Measurements from ENCODE around the gene TIMM29. TPM values are rescaled to one million over a fixed set of nuclear protein-coding genes. Genes with fewer than 3 reads are reported as not detected.

The TIMM29 gene
- total and polyA plus RNA-seq, 9 of the 15 experiments (the other 6 are each of a cell fraction or from before 2014, with no cell fraction given) = 2.4 to 29.4 (median 16.3) TPM

DNA sequence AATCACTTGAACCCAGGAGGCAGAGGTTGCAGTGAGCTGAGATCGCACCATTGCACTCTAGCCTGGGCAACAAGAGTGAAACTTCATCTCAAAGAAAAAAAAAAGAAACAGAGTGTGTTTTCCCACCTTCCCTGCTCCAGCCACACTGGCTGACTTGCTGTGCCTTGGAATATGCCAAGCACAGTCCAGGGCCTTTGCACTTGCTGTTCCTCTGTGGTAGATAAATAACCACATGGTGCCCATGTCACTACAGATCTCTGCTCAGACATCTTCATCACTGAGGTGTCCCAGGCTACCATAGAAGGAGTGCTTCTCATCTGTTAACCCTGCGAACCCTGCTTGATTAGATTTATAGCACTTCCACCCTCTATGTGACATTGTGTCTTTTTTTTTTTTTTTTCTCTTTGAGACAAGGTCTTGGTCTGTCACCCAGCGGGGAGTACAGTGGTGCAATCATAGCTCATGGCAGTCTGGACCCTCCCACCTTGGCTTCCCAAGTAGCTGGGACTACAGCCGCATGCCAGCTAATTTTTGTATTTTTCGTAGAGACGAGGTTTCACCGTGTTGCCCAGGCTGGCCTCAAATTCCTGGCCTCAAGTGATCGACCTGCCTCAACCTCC is 42.6 kb downstream of the TIMM29 start:
- POLR2A ChIA-PET = interaction anchor here (0.6 to 2.0 kb wide), 2 partner anchors 8 to 10 kb away, joined by 3 to 4 read pairs; partner anchors contain the start of gene SMARCA4
- DNase-seq (ENCODE audit: extremely low read depth in 1 of 4, low spot score in 3 of 4) (no peak), ATAC-seq (no peak), FAIRE-seq (no peak)
- no peak overlapping the region for H3K4me3 ChIP-seq
- no peaks in the 10 kb centered on the region for H3K27me3 ChIP-seq (ENCODE audit: control insufficient read depth in 2 of 2, insufficient read depth in 2 of 2, low read length in 2 of 2)
- H3K36me3 ChIP-seq (ENCODE audit: control insufficient read depth, insufficient read depth, low read length) = peaks cover 20% of the 10 kb centered on the region; the same call in 2 of the 3 replicates
- no peaks in the 10 kb centered on the region; the same call in 1 of the 2 replicates for H3K9me3 ChIP-seq (replicated peaks; ENCODE audit: control insufficient read depth, insufficient read depth, low read depth, low read length)
- H3K9me1 ChIP-seq (ENCODE audit: control insufficient read depth, insufficient read depth, low read length) = peaks cover 4% of the 10 kb centered on the region
- BruUV-seq (replicated peaks) = no TSS peak
- H3K4me2 ChIP-seq (ENCODE audit: insufficient read depth, low read length) = no peak overlapping the region
- 72% methylated on average over 5 of the region's 8 CpGs for WGBS (ENCODE audit: insufficient coverage, low coverage, missing lambda C conversion rate)
- CTCF ChIA-PET (ENCODE audit: low intra/inter-chr PET ratio) = no interaction called here
- H3K27ac ChIP-seq (ENCODE audit: extremely low read depth, low read depth, low read length) = no peak overlapping the region
- intact Hi-C loops (cut with micrococcal nuclease) (no loop called here), in situ Hi-C loops (cut with MboI) (no loop called here)
- peaks cover 27% of the 10 kb centered on the region for H4K20me1 ChIP-seq (replicated peaks; ENCODE audit: control insufficient read depth, insufficient read depth, low read length)
- peaks cover 11 to 20% of the 10 kb centered on the region in 2 experiments for H3K4me1 ChIP-seq (replicated peaks in 1 of 2; ENCODE audit: control insufficient read depth in 2 of 2, insufficient read depth in 2 of 2, low read length in 2 of 2)
- H3K9ac ChIP-seq (ENCODE audit: insufficient read depth in 1 of 2, low read depth in 2 of 2, low read length in 2 of 2) = no peak overlapping the region
- H3K79me2 ChIP-seq (ENCODE audit: control insufficient read depth, insufficient read depth, low read length) = peaks cover 90% of the 10 kb centered on the region
- TF ChIP-seq CBX2 (IDR thresholded peaks at IDR 0.05; ENCODE audit: insufficient read depth, low read length, poor library complexity, severe bottlenecking) (no peak), KDM4B (IDR thresholded peaks at IDR 0.05; ENCODE audit: borderline replicate concordance in 2 of 2, low read depth in 1 of 2) (no peak), MAFF (IDR thresholded peaks at IDR 0.05; ENCODE audit: low read length) (no peak), ARHGAP35 (IDR thresholded peaks at IDR 0.05; ENCODE audit: partially characterized antibody) (no peak)
- no peak overlapping the region for H2AFZ ChIP-seq (ENCODE audit: low read depth, low read length)

Data from K562 (cell line).